HUES64 (cell line): ENCODE data around the gene APEH.

Experiments used
- H3K27ac ChIP-seq: 2 replicates; pipeline ENCODE4 v1.7.0; 2013; ENCODE audit warnings: low read depth, low read length, inconsistent platforms
- H3K27me3 ChIP-seq: 2 replicates; pipeline ENCODE4 v1.6.1; 2013; ENCODE audit warnings: mild to moderate bottlenecking, low read length; ENCODE audit not compliant: insufficient read depth
- H3K36me3 ChIP-seq: 2 replicates; pipeline ENCODE4 v1.6.1; 2013; ENCODE audit warnings: mild to moderate bottlenecking, low read length; ENCODE audit not compliant: insufficient read depth
- H3K4me1 ChIP-seq: 2 replicates; pipeline ENCODE4 v1.6.1; 2013; ENCODE audit warnings: mild to moderate bottlenecking, low read length, moderate library complexity; ENCODE audit not compliant: insufficient read depth
- H3K4me3 ChIP-seq: 2 replicates; pipeline ENCODE4 v1.5.1; 2013; ENCODE audit warnings: mild to moderate bottlenecking, low read length, moderate library complexity
- H3K9ac ChIP-seq: 2 replicates; pipeline ENCODE4 v1.6.1; 2013; ENCODE audit warnings: mild to moderate bottlenecking, low read depth, low read length
- H3K9me3 ChIP-seq: 2 replicates; pipeline ENCODE4 v1.6.1; 2013; ENCODE audit warnings: low read depth, low read length; ENCODE audit not compliant: insufficient read depth
- WGBS: fragments of 150-250, 120-280 bp; methylation state at CpG from one replicate; pipeline ENCODE4 v1.1.7; 2013; ENCODE audit warnings: missing lambda C conversion rate; 5-methylcytosine and 5-hydroxymethylcytosine counted together

Gene APEH

GRCh38 chr3:49705390-49705960, 31.3 kb downstream of the APEH start:
- no peaks in the 10 kb centered on the region for H3K4me1 ChIP-seq
- no peaks in the 10 kb centered on the region for H3K9me3 ChIP-seq
- no peak overlapping the region for H3K27ac ChIP-seq
- H3K4me3 ChIP-seq, result no peak overlapping the region
- peaks cover 22% of the 10 kb centered on the region; the same call in 1 of the 2 replicates for H3K36me3 ChIP-seq
- H3K27me3 ChIP-seq, result no peaks in the 10 kb centered on the region
- H3K9ac ChIP-seq, result no peak overlapping the region
- 95% methylated on average over 17 of the region's 17 CpGs for WGBS

- Histone ChIP-seq H3K27me3 (no peaks in the 10 kb centered on the region), H3K27ac (no peak overlapping the region), H3K9ac (no peak overlapping the region), H3K4me3 (no peak overlapping the region), H3K4me1 (no peaks in the 10 kb centered on the region), H3K9me3 (no peaks in the 10 kb centered on the region), H3K36me3 (peaks cover 22% of the 10 kb centered on the region; the same call in 1 of the 2 replicates)
- WGBS, result 92% methylated on average over 9 of the region's 9 CpGs
Measured at GRCh38 chr3:49706456-49707112, 32.4 kb downstream of the APEH start.

DNA sequence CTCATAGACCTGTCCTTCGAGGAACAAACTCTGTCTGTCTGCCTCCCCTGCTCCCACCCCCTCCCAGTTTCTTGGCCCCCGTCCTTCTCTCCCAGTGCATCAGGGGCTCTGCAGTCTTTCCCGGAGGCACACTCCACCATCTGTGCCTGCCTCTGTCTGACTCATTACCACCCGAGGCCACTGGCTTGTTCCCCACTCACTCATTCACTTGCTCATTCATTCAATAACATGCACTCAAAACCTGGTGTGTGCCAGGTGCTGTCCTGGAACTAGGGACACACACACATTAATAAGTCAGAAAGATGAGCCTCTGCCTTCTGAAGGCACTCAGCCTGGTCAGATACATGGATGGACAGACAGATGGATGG, 32.9 kb downstream of the APEH start:
- Histone ChIP-seq H3K9ac (no peak overlapping the region), H3K4me1 (no peaks in the 10 kb centered on the region), H3K4me3 (no peak overlapping the region), H3K27me3 (no peaks in the 10 kb centered on the region), H3K9me3 (no peaks in the 10 kb centered on the region), H3K36me3 (peaks cover 19% of the 10 kb centered on the region; the same call in 1 of the 2 replicates), H3K27ac (no peak overlapping the region)
- WGBS, result 87% methylated on average over 4 of the region's 4 CpGs

DNA sequence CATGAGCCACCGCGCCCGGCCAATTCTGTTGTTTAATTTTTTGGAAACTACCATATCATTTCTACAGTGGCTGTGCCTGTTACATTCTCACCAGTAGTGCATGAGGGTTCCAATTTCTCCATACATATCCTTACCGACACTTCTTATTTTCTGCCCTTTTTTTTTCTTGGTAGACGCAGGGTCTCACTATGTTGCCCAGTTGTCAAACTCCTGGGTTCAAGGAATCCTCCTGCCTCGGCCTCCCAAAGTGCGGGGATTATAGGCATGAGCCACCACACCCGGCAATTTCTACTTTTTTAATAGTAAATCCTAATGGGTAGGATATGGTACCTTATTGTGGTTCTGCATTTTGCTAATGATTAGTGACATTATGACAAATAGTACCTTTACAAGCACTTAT, 35.7 kb downstream of the APEH start:
- H3K27me3 ChIP-seq, result no peaks in the 10 kb centered on the region
- H3K4me3 ChIP-seq, result no peak overlapping the region
- no peak overlapping the region for H3K9ac ChIP-seq
- no peaks in the 10 kb centered on the region for H3K4me1 ChIP-seq
- WGBS, result 91% methylated on average over 8 of the region's 8 CpGs
- H3K36me3 ChIP-seq, result 0 out of 2 replicates have a peak, but pooled peaks cover 11% of the 10 kb centered on the region
- no peak overlapping the region for H3K27ac ChIP-seq
- no peaks in the 10 kb centered on the region for H3K9me3 ChIP-seq

DNA sequence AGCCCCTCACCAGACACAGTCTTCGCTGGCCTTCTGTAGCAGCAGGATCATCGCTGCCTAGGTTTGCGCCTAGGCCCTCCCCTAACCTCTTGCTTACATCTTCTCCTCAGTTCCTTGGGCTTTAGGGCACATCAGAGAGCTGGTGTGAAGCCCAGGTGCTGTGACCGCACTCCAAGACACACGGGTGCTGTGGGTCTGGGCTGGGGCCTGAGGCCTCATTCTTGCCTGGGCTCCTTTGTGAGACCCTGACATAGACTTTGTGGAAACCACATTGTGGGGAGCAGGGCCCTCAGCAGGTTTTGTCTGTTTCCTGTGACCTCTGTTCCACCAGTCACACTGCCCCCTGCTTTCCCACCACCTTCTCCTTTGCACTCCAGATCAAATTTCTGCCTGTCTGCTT, 37.3 kb downstream of the APEH start:
- WGBS, result 94% methylated on average over 5 of the region's 5 CpGs
- Histone ChIP-seq H3K9me3 (no peaks in the 10 kb centered on the region), H3K4me3 (no peak overlapping the region), H3K27ac (no peak overlapping the region), H3K9ac (no peak overlapping the region), H3K4me1 (no peaks in the 10 kb centered on the region), H3K36me3 (peaks cover 10% of the 10 kb centered on the region; the same call in 1 of the 2 replicates), H3K27me3 (no peaks in the 10 kb centered on the region)

DNA sequence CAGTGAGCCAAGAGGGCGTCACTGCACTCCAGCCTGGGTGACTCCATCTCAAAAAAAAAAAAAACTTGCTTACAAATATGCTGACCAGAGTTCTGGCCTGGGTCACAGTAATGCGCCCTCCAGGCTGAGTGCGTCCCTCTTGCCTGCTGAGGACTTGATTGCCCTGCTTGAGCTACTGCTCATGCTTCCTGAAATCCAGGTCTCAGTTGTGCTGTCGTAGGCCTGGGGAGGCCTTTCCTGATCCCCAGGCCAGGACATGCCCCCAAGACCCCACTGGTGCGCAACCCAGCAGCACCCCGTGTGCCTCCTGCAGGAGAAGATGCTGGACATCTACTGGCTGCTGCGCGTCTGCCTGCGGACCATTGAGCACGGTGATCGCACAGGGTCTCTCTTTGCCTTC, 38.0 kb downstream of the APEH start:
- 94% methylated on average over 11 of the region's 11 CpGs for WGBS
- Histone ChIP-seq H3K9ac (no peak overlapping the region), H3K36me3 (peaks cover 6% of the 10 kb centered on the region; the same call in 1 of the 2 replicates), H3K27ac (no peak overlapping the region), H3K4me3 (no peak overlapping the region), H3K9me3 (no peaks in the 10 kb centered on the region), H3K27me3 (no peaks in the 10 kb centered on the region), H3K4me1 (no peaks in the 10 kb centered on the region)

DNA sequence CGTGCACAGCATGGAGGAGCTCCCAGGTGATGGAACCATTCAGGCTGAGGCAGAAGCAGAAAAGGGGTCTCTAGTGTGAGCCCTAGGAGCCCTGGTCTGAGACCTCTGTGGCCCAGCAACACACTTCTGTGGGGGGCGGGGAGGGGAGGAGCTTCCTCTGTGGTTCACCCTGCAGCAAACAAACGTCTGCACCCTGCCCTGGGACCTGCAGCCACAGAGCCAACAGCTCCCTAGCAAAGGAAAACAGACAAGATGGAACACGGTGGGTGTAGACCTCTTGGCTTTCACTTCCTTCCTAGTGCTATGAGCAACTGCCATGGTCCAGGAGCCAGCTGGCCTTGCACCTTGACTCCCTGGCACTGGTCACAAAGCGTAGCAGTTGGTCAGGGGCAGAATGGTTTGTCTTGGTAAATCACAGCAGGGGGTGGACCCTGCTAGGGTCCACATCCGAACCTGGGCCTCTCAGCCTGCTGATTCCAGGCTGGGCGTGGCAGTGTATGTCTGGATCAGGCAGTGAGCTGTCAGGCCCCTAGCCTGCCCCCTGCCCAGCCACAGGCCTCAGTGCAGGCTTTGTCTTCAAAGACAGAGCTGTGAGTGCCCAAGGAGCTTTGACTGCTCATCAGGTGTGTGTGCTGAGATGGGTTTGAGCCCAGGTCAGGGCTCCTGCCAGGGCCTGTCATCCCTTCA, 38.6 kb downstream of the APEH start:
- peaks cover 6% of the 10 kb centered on the region; the same call in 1 of the 2 replicates for H3K36me3 ChIP-seq

DNA sequence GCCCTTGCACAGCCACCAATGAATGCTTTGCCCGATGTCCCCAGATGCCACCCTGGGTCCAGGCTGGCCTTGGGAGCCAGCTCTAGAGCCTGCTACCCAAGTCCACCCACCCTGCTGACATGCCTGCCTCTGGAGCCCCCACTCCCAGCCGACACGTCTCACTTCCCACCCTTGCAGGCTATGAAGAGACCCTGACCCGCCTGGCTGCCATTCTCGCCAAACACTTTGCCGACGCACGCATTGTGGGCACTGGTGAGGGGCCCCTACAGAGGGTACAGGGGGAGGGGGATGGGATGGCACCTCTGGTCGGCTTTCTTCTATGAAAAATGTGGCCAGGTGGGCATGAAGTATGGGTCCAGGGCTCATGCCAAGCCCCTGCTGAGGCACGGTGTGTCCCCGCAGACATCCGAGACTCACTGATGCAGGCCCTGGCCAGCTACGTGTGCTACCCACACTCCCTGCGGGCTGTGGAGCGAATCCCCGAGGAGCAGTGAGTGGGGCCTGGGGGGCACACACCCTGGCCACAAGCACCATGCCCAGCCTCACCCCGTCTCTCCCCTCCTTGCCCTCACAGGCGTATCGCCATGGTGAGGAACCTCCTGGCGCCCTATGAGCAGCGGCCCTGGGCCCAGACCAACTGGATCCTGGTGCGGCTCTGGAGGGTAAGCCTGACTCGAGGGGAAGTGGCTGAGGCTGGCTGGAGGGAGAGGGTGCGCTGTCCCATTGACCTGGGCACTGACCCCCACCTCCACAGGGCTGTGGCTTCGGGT, 39.4 kb downstream of the APEH start:
- H3K9ac ChIP-seq, result no peak overlapping the region
- H3K36me3 ChIP-seq, result peaks cover 6% of the 10 kb centered on the region; the same call in 1 of the 2 replicates
- no peaks in the 10 kb centered on the region for H3K9me3 ChIP-seq
- H3K27ac ChIP-seq, result no peak overlapping the region
- no peak overlapping the region for H3K4me3 ChIP-seq
- no peaks in the 10 kb centered on the region for H3K27me3 ChIP-seq
- H3K4me1 ChIP-seq, result 0 out of 2 replicates have a peak, but pooled peaks cover 2% of the 10 kb centered on the region
- WGBS, result 94% methylated on average over 25 of the region's 25 CpGs

More for the DNA sequence above, 38.6 kb downstream of the APEH start:
- Histone ChIP-seq H3K9me3 (no peaks in the 10 kb centered on the region), H3K4me1 (no peaks in the 10 kb centered on the region), H3K27ac (no peak overlapping the region), H3K9ac (no peak overlapping the region), H3K27me3 (no peaks in the 10 kb centered on the region), H3K4me3 (no peak overlapping the region)
- 82% methylated on average over 7 of the region's 7 CpGs for WGBS

- Histone ChIP-seq H3K4me3 (no peak overlapping the region), H3K9me3 (no peaks in the 10 kb centered on the region), H3K9ac (no peak overlapping the region), H3K36me3 (peaks cover 6% of the 10 kb centered on the region; the same call in 1 of the 2 replicates), H3K4me1 (0 out of 2 replicates have a peak, but pooled peaks cover 6% of the 10 kb centered on the region), H3K27ac (no peak overlapping the region), H3K27me3 (no peaks in the 10 kb centered on the region)
- WGBS, result 91% methylated on average over 13 of the region's 13 CpGs
Measured at GRCh38 chr3:49714728-49715550, 40.8 kb downstream of the APEH start.

DNA sequence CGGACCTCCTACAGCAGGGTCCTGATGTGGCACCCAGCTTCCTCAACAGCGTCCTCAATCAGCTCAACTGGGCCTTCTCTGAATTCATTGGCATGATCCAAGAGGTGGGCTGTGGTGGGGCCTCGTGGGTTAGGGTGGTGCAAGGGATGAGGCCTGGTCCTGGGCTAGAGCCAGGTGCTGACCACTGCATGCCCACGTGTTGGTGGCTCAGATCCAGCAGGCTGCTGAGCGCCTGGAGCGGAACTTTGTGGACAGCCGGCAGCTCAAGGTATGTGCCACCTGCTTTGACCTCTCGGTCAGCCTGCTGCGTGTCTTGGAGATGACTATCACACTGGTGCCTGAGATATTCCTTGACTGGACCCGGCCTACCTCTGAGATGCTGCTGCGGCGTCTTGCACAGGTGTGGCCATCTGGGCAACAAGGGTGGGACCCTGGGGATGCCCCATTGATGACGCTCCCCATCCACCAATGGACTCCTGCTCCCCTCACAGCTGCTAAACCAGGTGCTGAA, 41.5 kb downstream of the APEH start:
- Histone ChIP-seq H3K36me3 (peaks cover 6% of the 10 kb centered on the region; the same call in 1 of the 2 replicates), H3K27me3 (no peaks in the 10 kb centered on the region), H3K27ac (no peak overlapping the region), H3K4me3 (no peak overlapping the region), H3K9ac (no peak overlapping the region), H3K4me1 (0 out of 2 replicates have a peak, but pooled peaks cover 6% of the 10 kb centered on the region), H3K9me3 (no peaks in the 10 kb centered on the region)
- 93% methylated on average over 13 of the region's 13 CpGs for WGBS
